Tibial nerve (tissue), 4 donors: Measurements from ENCODE around the gene AKNA. TPM values are rescaled to one million over a fixed set of nuclear protein-coding genes. Genes with fewer than 3 reads are reported as not detected.

Source experiments
- DNase-seq, 2 donors: peaks; one replicate each; pipeline ENCODE4 v3.0.0-alpha.2; 2019; ENCODE audit warnings: low spot score in 2 of 2
- H3K27ac ChIP-seq, 4 donors: fragments of 200-600 bp; sonication (generic) in 3 of 4; one replicate each; pipeline ENCODE4 v1.5.1; 2017 to 2019; ENCODE audit warnings: mild to moderate bottlenecking in 1 of 4
- H3K27me3 ChIP-seq, 2 donors: fragments of 200-600 bp; sonication (generic) in 1 of 2; one replicate each; pipeline versions ENCODE4 v1.5.1 to v1.6.0; 2017 to 2019
- H3K36me3 ChIP-seq, 3 donors: fragments of 200-600 bp; sonication (generic); one replicate each; pipeline ENCODE4 v1.5.1; 2018 to 2019
- H3K4me1 ChIP-seq, 4 donors: fragments of 200-600 bp; sonication (generic) in 3 of 4; one replicate each; pipeline ENCODE4 v1.5.1; 2017 to 2019
- H3K4me3 ChIP-seq, 4 donors: fragments of 200-600 bp; sonication (generic) in 3 of 4; one replicate each; pipeline ENCODE4 v1.5.1; 2017 to 2019; ENCODE audit warnings: mild to moderate bottlenecking in 1 of 4, moderate library complexity in 1 of 4
- H3K9me3 ChIP-seq, 4 donors: fragments of 200-600 bp; sonication (generic) in 3 of 4; one replicate each; pipeline ENCODE4 v1.5.1; 2017 to 2019
- CTCF ChIP-seq, 5 experiments: fragments of 200-600 bp in 3 of 5; fragments of 450-650 bp in 2 of 5; sonication (generic) in 3 of 5; IDR thresholded peaks; one replicate each; pipeline ENCODE4 v1.5.1; 2016 to 2019; ENCODE audit warnings: antibody characterized with exemption in 5 of 5, mild to moderate bottlenecking in 3 of 5, moderate library complexity in 2 of 5
- EP300 ChIP-seq, 2 donors: sonication (generic); formaldehyde crosslinking; IDR thresholded peaks; one replicate each; pipeline ENCODE4 v1.6.1; 2017; ENCODE audit warnings: antibody characterized with exemption in 2 of 2, mild to moderate bottlenecking in 1 of 2
- POLR2A ChIP-seq, 2 donors: fragments of 450-650 bp; IDR thresholded peaks; one replicate each; pipeline ENCODE4 v1.6.1; 2017; ENCODE audit warnings: antibody characterized with exemption in 2 of 2, mild to moderate bottlenecking in 2 of 2, moderate library complexity in 2 of 2
- WGBS, 2 donors: methylation state at CpG; one replicate each; pipeline ENCODE4 v1.1.5; 2018; 5-methylcytosine and 5-hydroxymethylcytosine counted together
- total RNA-seq, 4 donors: library from RNA; depleted of rRNA; stranded (reverse); fragments of >200 nt; gene quantifications; one replicate each; pipeline ENCODE4 v1.1.0, GENCODE V29; 2016

Gene AKNA
- total RNA-seq, 4 donors from 2014 or later = 23.6 to 42.2 (median 36.6) TPM

DNA sequence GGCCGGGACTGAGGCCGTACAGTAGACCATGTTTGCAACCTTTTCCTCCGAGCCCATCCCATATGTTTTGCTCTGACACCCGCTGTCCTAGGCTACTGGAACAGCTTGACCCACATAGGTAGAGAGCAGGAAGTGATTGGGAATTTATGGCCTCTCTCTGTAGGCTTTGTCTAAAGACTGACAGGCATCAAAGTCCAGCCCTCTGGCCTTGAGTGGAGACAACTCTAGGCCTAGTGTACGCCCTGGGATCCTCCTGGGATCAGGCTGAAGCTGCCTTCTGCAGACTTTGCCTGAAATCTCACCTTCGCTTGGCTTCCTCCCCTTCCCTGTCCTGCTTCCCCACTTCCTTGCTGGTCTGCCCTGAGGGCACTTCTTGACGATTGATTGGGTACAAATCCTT is 13.6 kb upstream of the AKNA start:
- no peaks in the 10 kb centered on the region for H3K27me3 ChIP-seq
- H3K4me1 ChIP-seq = peaks cover 0 to 23% (median 7%) of the 10 kb centered on the region in 4 donors
- TF ChIP-seq EP300 (IDR thresholded peaks at IDR 0.05) (no peak), CTCF (IDR thresholded peaks at IDR 0.05) (no peak), POLR2A (IDR thresholded peaks at IDR 0.05) (no peak)
- no peak for DNase-seq
- no peak overlapping the region for H3K27ac ChIP-seq
- no peaks in the 10 kb centered on the region for H3K36me3 ChIP-seq
- H3K9me3 ChIP-seq = no peaks in the 10 kb centered on the region
- H3K4me3 ChIP-seq = no peak overlapping the region
- WGBS, 2 donors = 73 to 82% methylated on average over 7 of the region's 7 CpGs

- H3K9me3 ChIP-seq = no peaks in the 10 kb centered on the region
- no peaks in the 10 kb centered on the region for H3K27me3 ChIP-seq
- no peak overlapping the region for H3K4me3 ChIP-seq
- 68 to 86% methylated on average over 2 of the region's 2 CpGs for WGBS, 2 donors
- no peaks in the 10 kb centered on the region for H3K36me3 ChIP-seq
- peaks cover 0 to 27% (median 8%) of the 10 kb centered on the region in 4 donors for H3K4me1 ChIP-seq
- TF ChIP-seq CTCF (IDR thresholded peaks at IDR 0.05) (no peak), EP300 (IDR thresholded peaks at IDR 0.05) (no peak), POLR2A (IDR thresholded peaks at IDR 0.05) (no peak)
- no peak for DNase-seq
- H3K27ac ChIP-seq = no peak overlapping the region
Observed at GRCh38 chr9:114400772-114401171, 13.0 kb upstream of the AKNA start.

DNA sequence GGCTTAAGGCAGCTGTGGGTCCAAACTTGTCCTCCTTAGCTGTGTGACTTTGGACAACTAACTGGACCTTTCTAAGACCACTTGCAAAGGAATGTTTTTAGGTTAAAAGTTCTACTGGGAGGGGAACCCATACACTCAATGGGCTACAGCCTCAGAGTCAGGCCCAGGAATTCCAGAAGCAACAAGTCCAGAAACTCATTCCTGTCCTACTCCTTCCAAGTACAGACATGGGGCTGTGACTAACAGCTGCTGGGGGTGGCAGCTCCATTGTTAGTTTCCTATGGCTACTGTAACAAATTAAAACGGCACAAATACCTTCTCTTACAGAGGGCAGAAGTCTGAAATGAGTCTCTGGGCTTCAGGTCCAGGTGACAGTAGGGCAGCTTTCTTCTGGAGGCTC is 12.4 kb upstream of the AKNA start:
- TF ChIP-seq CTCF (IDR thresholded peaks at IDR 0.05) (no peak), EP300 (IDR thresholded peaks at IDR 0.05) (no peak), POLR2A (IDR thresholded peaks at IDR 0.05) (no peak)
- Histone ChIP-seq H3K27ac (no peak overlapping the region), H3K36me3 (no peaks in the 10 kb centered on the region), H3K4me1 (peaks cover 0 to 28% (median 11%) of the 10 kb centered on the region in 4 donors), H3K4me3 (no peak overlapping the region), H3K27me3 (no peaks in the 10 kb centered on the region), H3K9me3 (no peaks in the 10 kb centered on the region)
- 57 to 62% methylated on average over 1 of the region's 1 CpG for WGBS, 2 donors
- no peak for DNase-seq

DNA sequence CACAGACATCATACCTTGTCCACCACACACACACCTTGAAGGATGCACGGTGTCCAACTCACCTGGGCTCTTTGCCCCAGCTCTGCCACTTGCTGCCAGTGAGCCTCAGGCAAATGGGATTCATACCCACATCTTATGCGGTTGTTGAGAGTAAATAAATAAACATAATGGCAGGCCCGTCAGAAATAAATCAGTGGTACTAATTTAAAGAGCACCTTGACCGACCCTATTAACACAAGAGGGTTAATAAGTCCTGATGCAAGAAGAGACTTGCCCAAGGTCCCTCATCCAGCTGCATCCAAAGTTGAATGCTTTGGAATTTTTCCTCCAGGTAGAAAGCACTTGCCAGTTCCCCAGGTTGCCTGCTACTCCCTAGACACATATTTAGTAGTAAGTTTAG is 11.6 kb upstream of the AKNA start:
- Histone ChIP-seq H3K36me3 (no peaks in the 10 kb centered on the region), H3K4me1 (peaks cover 0 to 36% (median 15%) of the 10 kb centered on the region in 4 donors), H3K9me3 (no peaks in the 10 kb centered on the region), H3K27me3 (no peaks in the 10 kb centered on the region), H3K4me3 (no peak overlapping the region), H3K27ac (no peak overlapping the region)
- DNase-seq = no peak
- TF ChIP-seq CTCF (IDR thresholded peaks at IDR 0.05) (no peak), POLR2A (IDR thresholded peaks at IDR 0.05) (no peak), EP300 (IDR thresholded peaks at IDR 0.05) (no peak)
- 87 to 90% methylated on average over 4 of the region's 4 CpGs for WGBS, 2 donors

- peak; percentile 17 to 80 for TF ChIP-seq POLR2A (IDR thresholded peaks at IDR 0.05)
- TF ChIP-seq CTCF (IDR thresholded peaks at IDR 0.05) = peak in 2 of 5 experiments; percentile 15 to 47
- peak; percentile 36 to 85 for TF ChIP-seq EP300 (IDR thresholded peaks at IDR 0.05)
- no peaks in the 10 kb centered on the region for H3K36me3 ChIP-seq
- 0% methylated on average over 29 to 61 of the region's 66 CpGs for WGBS, 2 donors
- peaks cover 0 to 45% (median 17%) of the 10 kb centered on the region in 4 donors for H3K4me1 ChIP-seq
- peak overlapping the region; percentile 53 to 90 (median 80) for H3K27ac ChIP-seq
- H3K9me3 ChIP-seq = no peaks in the 10 kb centered on the region
- peak overlapping the region; percentile 72 to 74 (median 72) for H3K4me3 ChIP-seq
- H3K27me3 ChIP-seq = no peaks in the 10 kb centered on the region
- peak; percentile 96 to 98 for DNase-seq
Observed at GRCh38 chr9:114397848-114398605, 10.2 kb upstream of the AKNA start.
